GM19467 (cell line): Measurements from ENCODE around the gene RNF208.
"Not testable (repeated sequence)": the region's sequence is repeated elsewhere in the genome, so short reads cannot be mapped to it uniquely, and the experiment has no call there.

Experiments
- ATAC-seq: cut with Tn5 transposase; IDR thresholded peaks from one replicate; pipeline ENCODE4 v1.9.1; 2021; ENCODE audit warnings: mild to moderate bottlenecking, moderate library complexity; ENCODE audit not compliant: unreplicated experiment

RNF208 gene

GRCh38 chr9:137240318-137240840 lies 18.3 kb upstream of the RNF208 start:
- peak; percentile 16 for ATAC-seq

- not testable (repeated sequence) for ATAC-seq
These were observed 17.6 kb upstream of the RNF208 start for GRCh38 chr9:137239541-137240200.

GRCh38 chr9:137237759-137238726 lies 16.0 kb upstream of the RNF208 start:
- no peak for ATAC-seq

- no peak for ATAC-seq
These were observed 14.9 kb upstream of the RNF208 start for GRCh38 chr9:137236936-137237421.

- ATAC-seq = no peak
These were observed 14.3 kb upstream of the RNF208 start for GRCh38 chr9:137236238-137236935.

GRCh38 chr9:137235424-137236237 lies 13.6 kb upstream of the RNF208 start:
- no peak for ATAC-seq

GRCh38 chr9:137234758-137235423 lies 12.9 kb upstream of the RNF208 start:
- no peak for ATAC-seq

GRCh38 chr9:137234055-137234697 lies 12.1 kb upstream of the RNF208 start:
- no peak for ATAC-seq

- no peak for ATAC-seq
These were observed 11.3 kb upstream of the RNF208 start for GRCh38 chr9:137233143-137233980.

GRCh38 chr9:137232510-137232909 lies 10.5 kb upstream of the RNF208 start:
- ATAC-seq = no peak

- no peak for ATAC-seq
These were observed 10.1 kb upstream of the RNF208 start for GRCh38 chr9:137232101-137232500.

GRCh38 chr9:137231372-137232039 lies 9.5 kb upstream of the RNF208 start:
- ATAC-seq = no peak

GRCh38 chr9:137230705-137231371 lies 8.8 kb upstream of the RNF208 start, which contains the start of gene SLC34A3:
SLC34A3 (plus strand) TSS chr9:137230901; CDS start chr9:137231703, 802 bp downstream.
- ATAC-seq = no peak

GRCh38 chr9:137229903-137230704 lies 8.1 kb upstream of the RNF208 start:
- no peak for ATAC-seq

GRCh38 chr9:137228968-137229896 lies 7.2 kb upstream of the RNF208 start:
- ATAC-seq = no peak
